Karpas-422 (cell line): ENCODE data around the gene RPUSD3. TPM values are rescaled to one million over a fixed set of nuclear protein-coding genes. Genes with fewer than 3 reads are reported as not detected.
"Not testable (repeated sequence)": the region's sequence is repeated elsewhere in the genome, so short reads cannot be mapped to it uniquely, and the experiment has no call there.

Experiments
- DNase-seq: peaks from one replicate; pipeline ENCODE4 v3.0.0-alpha.2; 2015
- H2AFZ ChIP-seq: fragments of 200-600 bp; sonication (generic); 2 replicates; pipeline ENCODE4 v1.6.1; 2014; ENCODE audit warnings: antibody characterized with exemption, low read length, mixed read lengths
- H3K27ac ChIP-seq: fragments of 200-600 bp; sonication (generic); 2 replicates; pipeline ENCODE4 v1.5.1; 2014; ENCODE audit warnings: mild to moderate bottlenecking, low read length, moderate library complexity
- H3K27me3 ChIP-seq: fragments of 200-600 bp; sonication (generic); 2 replicates; pipeline ENCODE4 v1.6.1; 2014; ENCODE audit warnings: low read length, mixed read lengths
- H3K36me3 ChIP-seq: fragments of 200-600 bp; sonication (generic); 2 replicates; pipeline ENCODE4 v1.6.1; 2014; ENCODE audit warnings: low read length, mixed read lengths; ENCODE audit not compliant: insufficient read depth
- H3K4me1 ChIP-seq: fragments of 200-600 bp; sonication (generic); 2 replicates; pipeline ENCODE4 v1.6.1; 2014; ENCODE audit warnings: mild to moderate bottlenecking, low read length, mixed read lengths
- H3K4me2 ChIP-seq: fragments of 200-600 bp; sonication (generic); 2 replicates; pipeline ENCODE4 v1.6.1; 2014; ENCODE audit warnings: low read length, low read depth, mild to moderate bottlenecking; ENCODE audit not compliant: poor library complexity, severe bottlenecking
- H3K4me3 ChIP-seq: fragments of 200-600 bp; sonication (generic); 2 replicates; pipeline ENCODE4 v1.5.1; 2014; ENCODE audit warnings: mild to moderate bottlenecking, antibody characterized with exemption, low read length, mixed read lengths
- H3K79me2 ChIP-seq: fragments of 200-600 bp; sonication (generic); 2 replicates; pipeline ENCODE4 v1.6.1; 2014; ENCODE audit warnings: mild to moderate bottlenecking, low read length, mixed read lengths
- H3K9ac ChIP-seq: fragments of 200-600 bp; sonication (generic); 2 replicates; pipeline ENCODE4 v1.6.0; 2014; ENCODE audit warnings: low read length
- H3K9me2 ChIP-seq: fragments of 200-600 bp; sonication (generic), shearing (Covaris generic); replicated peaks from 2 replicates; pipeline ENCODE4 v1.6.0; 2014; ENCODE audit warnings: mild to moderate bottlenecking, low read length, moderate library complexity; ENCODE audit not compliant: insufficient read depth
- H3K9me3 ChIP-seq: fragments of 300-700, 200-600 bp; sonication (generic); 2 replicates; pipeline ENCODE4 v1.6.1; 2014; ENCODE audit warnings: low read length, mixed read lengths
- H4K20me1 ChIP-seq: fragments of 200-600 bp; sonication (generic); 2 replicates; pipeline ENCODE4 v1.6.1; 2014; ENCODE audit warnings: mild to moderate bottlenecking, antibody characterized with exemption, low read length, low read depth; ENCODE audit not compliant: insufficient read depth
- total RNA-seq: library from RNA; depleted of rRNA; stranded (reverse); fragments of >200 nt; shearing (Covaris generic); gene quantifications from 2 replicates; pipeline ENCODE4 v1.2.3, GENCODE V29; 2014; ENCODE audit warnings: low replicate concordance

RPUSD3 gene
- total RNA-seq, 1 experiment from 2014 or later: 62.5 TPM

DNA sequence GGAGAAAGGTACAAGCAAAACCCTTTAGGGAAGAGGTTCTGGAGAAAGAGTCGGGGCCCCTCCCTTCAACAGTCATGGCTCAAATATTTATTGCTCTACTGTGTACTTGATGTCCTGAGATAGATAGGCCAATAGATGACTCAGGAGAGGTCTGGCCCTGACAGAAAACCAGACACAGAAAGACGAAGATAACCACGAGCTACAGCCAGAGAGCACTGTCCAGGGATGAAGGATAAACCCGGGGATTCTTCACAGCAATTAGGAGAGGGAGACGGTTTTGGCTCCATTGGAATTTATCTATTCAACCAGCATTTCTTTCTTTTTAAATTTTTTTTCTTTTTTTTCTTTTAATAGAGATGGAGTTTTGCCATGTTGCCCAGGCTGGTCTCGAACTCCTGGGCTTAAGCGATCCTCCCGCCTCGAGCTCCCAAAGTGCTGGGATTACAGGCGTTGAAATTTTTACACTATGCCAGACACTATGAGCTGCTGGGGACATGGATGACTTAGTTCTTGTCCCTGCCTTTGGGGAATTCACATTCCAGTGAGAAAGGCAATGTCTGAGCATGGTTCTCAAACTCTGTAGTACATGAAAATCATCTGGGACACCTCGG, 40.9 kb upstream of the RPUSD3 start:
- H3K27me3 ChIP-seq: no peaks in the 10 kb centered on the region
- no peaks in the 10 kb centered on the region for H3K9me2 ChIP-seq
- no peaks in the 10 kb centered on the region for H3K79me2 ChIP-seq
- no peak overlapping the region for H3K9ac ChIP-seq
- H2AFZ ChIP-seq: no peak overlapping the region
- no peak overlapping the region for H3K4me3 ChIP-seq
- DNase-seq: no peak
- H3K4me1 ChIP-seq: peaks cover 6% of the 10 kb centered on the region
- H3K36me3 ChIP-seq: no peaks in the 10 kb centered on the region
- no peaks in the 10 kb centered on the region for H4K20me1 ChIP-seq
- H3K4me2 ChIP-seq: no peak overlapping the region
- no peaks in the 10 kb centered on the region for H3K9me3 ChIP-seq
- no peak overlapping the region for H3K27ac ChIP-seq

DNA sequence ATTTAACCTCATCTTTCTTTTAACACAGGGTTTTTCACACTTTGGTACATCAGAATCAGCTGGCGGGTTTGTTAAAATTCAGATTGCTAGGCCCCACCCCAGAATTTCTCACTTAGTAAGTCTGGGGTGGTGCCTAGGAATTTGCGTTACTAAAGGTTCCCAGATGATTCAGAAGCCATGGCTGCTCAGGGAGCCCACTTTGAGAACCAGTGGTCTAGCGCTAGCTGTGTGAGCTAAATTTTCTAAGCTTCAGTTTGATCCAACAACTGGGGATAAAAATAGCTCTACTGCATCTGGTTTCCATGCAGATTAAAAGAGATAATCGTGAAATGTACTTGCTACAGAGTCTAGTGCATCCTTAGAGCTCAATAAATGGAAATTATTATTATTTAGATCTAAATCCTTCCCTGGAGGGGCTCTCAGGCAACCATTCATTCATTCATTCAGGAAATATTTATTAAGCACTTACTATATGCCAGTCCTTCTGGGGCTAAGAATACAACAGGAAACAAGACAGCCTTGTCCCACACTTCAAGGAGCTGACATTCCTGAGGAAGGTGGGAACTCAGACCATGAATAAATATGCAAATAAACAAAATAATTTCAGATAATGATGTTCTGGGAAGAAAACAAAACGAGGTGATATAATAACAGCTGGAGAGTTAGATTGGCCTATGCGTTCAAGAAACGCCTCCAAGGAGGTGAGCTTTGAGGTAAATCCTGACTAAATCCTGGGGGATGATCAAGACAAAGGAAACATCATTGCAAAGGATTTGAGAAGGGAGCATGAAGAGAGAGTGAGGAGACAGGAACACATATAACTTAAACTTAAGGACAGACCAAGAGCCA, 40.1 kb upstream of the RPUSD3 start:
- H3K4me3 ChIP-seq: no peak overlapping the region
- H3K36me3 ChIP-seq: no peaks in the 10 kb centered on the region
- peaks cover 3% of the 10 kb centered on the region; the same call in 1 of the 2 replicates for H3K4me1 ChIP-seq
- H3K79me2 ChIP-seq: no peaks in the 10 kb centered on the region
- H3K4me2 ChIP-seq: no peak overlapping the region
- no peak overlapping the region for H3K9ac ChIP-seq
- no peaks in the 10 kb centered on the region for H3K9me2 ChIP-seq
- H4K20me1 ChIP-seq: no peaks in the 10 kb centered on the region
- no peak overlapping the region for H2AFZ ChIP-seq
- H3K9me3 ChIP-seq: no peaks in the 10 kb centered on the region
- H3K27ac ChIP-seq: no peak overlapping the region
- peak; percentile 39 for DNase-seq
- H3K27me3 ChIP-seq: no peaks in the 10 kb centered on the region

DNA sequence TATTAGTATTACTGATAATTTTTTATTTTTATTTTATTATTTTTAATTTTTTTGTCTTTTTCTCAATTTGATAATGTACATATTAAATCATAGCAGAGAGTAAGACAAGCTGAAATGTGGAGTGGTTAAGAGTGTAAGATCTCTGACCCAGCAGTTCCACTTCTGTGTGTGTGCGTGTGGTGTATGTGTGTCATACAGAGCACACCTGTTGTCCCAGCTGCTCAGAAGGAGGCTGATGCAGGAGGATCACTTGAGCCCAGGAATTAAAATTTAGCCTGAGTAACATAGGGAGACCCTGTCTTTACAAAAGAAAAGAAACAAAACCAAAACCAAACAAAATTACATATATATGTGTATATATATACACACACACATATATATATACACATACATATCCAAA, 37.6 kb upstream of the RPUSD3 start:
- DNase-seq: no peak
- Histone ChIP-seq H3K27me3 (no peaks in the 10 kb centered on the region), H3K4me1 (no peaks in the 10 kb centered on the region), H3K36me3 (no peaks in the 10 kb centered on the region), H3K4me3 (no peak overlapping the region), H2AFZ (no peak overlapping the region), H3K9me3 (no peaks in the 10 kb centered on the region), H4K20me1 (no peaks in the 10 kb centered on the region), H3K9me2 (no peaks in the 10 kb centered on the region), H3K9ac (no peak overlapping the region), H3K27ac (no peak overlapping the region), H3K79me2 (no peaks in the 10 kb centered on the region), H3K4me2 (no peak overlapping the region)

GRCh38 chr3:9879830-9880549, 36.2 kb upstream of the RPUSD3 start, which contains the start of gene CIDEC:
CIDEC (minus strand) TSS chr3:9880253; CDS start chr3:9878486, 1,767 bp downstream.
- Histone ChIP-seq H3K4me2 (no peak within 1 kb of the TSS), H3K79me2 (no peaks in the 10 kb centered on the region), H2AFZ (no peak within 1 kb of the TSS), H3K9me2 (no peaks in the 10 kb centered on the region), H3K27me3 (no peaks in the 10 kb centered on the region), H3K4me1 (no peaks in the 10 kb centered on the region), H3K36me3 (no peaks in the 10 kb centered on the region), H3K9ac (no peak within 1 kb of the TSS), H3K4me3 (no peak within 1 kb of the TSS), H3K27ac (no peak within 1 kb of the TSS), H4K20me1 (no peaks in the 10 kb centered on the region), H3K9me3 (no peaks in the 10 kb centered on the region)
- DNase-seq: peak; percentile 35

DNA sequence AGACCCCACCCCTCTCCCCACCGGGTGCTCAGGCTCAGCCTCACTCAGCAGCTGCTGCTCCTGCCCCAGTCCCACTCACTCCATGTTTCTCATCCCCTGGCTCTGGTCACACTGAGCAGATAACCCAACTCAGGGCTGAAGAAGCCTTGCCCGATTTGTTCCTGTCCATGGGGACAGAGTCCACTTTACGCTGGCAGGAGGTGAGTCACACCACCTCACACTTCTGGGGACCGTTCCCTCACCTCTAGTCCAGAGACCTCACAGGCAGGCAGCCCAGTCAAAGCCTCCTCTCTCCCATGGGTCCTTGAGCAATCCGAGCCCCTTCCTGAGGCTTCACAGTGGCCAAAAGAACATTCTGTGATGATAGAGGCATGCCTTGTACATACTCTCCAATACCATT, 34.9 kb upstream of the RPUSD3 start:
- Histone ChIP-seq H3K79me2 (no peaks in the 10 kb centered on the region), H3K9ac (no peak overlapping the region), H3K27me3 (no peaks in the 10 kb centered on the region), H3K4me3 (no peak overlapping the region), H3K36me3 (no peaks in the 10 kb centered on the region), H3K27ac (no peak overlapping the region), H4K20me1 (no peaks in the 10 kb centered on the region), H2AFZ (no peak overlapping the region), H3K4me2 (no peak overlapping the region), H3K9me2 (no peaks in the 10 kb centered on the region), H3K9me3 (no peaks in the 10 kb centered on the region), H3K4me1 (no peaks in the 10 kb centered on the region)
- DNase-seq: no peak

- no peak overlapping the region for H3K27ac ChIP-seq
- H2AFZ ChIP-seq: no peak overlapping the region
- no peaks in the 10 kb centered on the region for H3K79me2 ChIP-seq
- no peak overlapping the region for H3K9ac ChIP-seq
- no peaks in the 10 kb centered on the region for H3K27me3 ChIP-seq
- H3K4me3 ChIP-seq: no peak overlapping the region
- H3K9me2 ChIP-seq: no peaks in the 10 kb centered on the region
- H3K9me3 ChIP-seq: no peaks in the 10 kb centered on the region
- H3K36me3 ChIP-seq: no peaks in the 10 kb centered on the region
- DNase-seq: no peak
- H4K20me1 ChIP-seq: no peaks in the 10 kb centered on the region
- H3K4me1 ChIP-seq: no peaks in the 10 kb centered on the region
- no peak overlapping the region for H3K4me2 ChIP-seq
These were observed 33.2 kb upstream of the RPUSD3 start for GRCh38 chr3:9876991-9877390.

DNA sequence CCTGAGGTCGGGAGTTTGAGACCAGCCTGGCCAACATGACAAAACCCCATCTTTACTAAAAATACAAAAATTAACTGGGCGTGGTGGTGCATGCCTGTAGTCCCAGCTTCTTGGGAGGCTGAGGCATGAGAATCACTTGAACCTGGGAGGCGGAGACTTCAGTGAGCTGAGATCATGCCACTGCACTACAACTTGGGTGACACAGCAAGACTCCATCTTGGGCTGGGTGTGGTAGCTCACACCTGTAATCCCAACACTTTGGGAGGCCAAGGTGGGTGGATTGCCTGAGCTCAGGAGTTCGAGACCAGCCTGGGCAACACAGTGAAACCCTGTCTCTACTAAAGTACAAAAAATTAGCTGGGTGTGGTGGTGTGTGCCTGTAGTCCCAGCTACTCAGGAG, 32.4 kb upstream of the RPUSD3 start:
- not testable (repeated sequence) for H3K27ac ChIP-seq, H3K9me3 ChIP-seq, H3K4me3 ChIP-seq, H3K36me3 ChIP-seq, DNase-seq, H2AFZ ChIP-seq, H3K9me2 ChIP-seq, H3K27me3 ChIP-seq, H3K4me2 ChIP-seq, H3K4me1 ChIP-seq, H3K9ac ChIP-seq, H3K79me2 ChIP-seq, H4K20me1 ChIP-seq

- no peak overlapping the region for H3K4me2 ChIP-seq
- H3K27me3 ChIP-seq: no peaks in the 10 kb centered on the region
- no peaks in the 10 kb centered on the region for H3K79me2 ChIP-seq
- no peaks in the 10 kb centered on the region for H3K9me2 ChIP-seq
- no peak overlapping the region for H3K4me3 ChIP-seq
- H2AFZ ChIP-seq: no peak overlapping the region
- no peaks in the 10 kb centered on the region for H3K9me3 ChIP-seq
- no peaks in the 10 kb centered on the region for H4K20me1 ChIP-seq
- no peak overlapping the region for H3K9ac ChIP-seq
- H3K4me1 ChIP-seq: no peaks in the 10 kb centered on the region
- no peak for DNase-seq
- H3K36me3 ChIP-seq: no peaks in the 10 kb centered on the region
- H3K27ac ChIP-seq: no peak overlapping the region
These were observed 31.6 kb upstream of the RPUSD3 start for GRCh38 chr3:9875448-9875847.
